GM12878 (cell line): ENCODE measurements around the gene PCDH15. TPM values are rescaled to one million over a fixed set of nuclear protein-coding genes. Genes with fewer than 3 reads are reported as not detected.

Experiments
- ATAC-seq: fragments of 200-7000 bp; cut with Tn5 transposase; 3 replicates; pipeline ENCODE4 v1.9.1; 2020; ENCODE audit warnings: mild to moderate bottlenecking, moderate library complexity
- BruUV-seq: library from RNA; stranded (reverse); fragments of 400-500 nt; replicated peaks from 2 replicates; lab custom pipeline; 2021; lab: Mats Ljungman, UMichigan
- CTCF ChIA-PET: fragments of 300-600 bp; sonication (Branson Sonifier 250); formaldehyde crosslinking; extraction: SDS; loops from one replicate; lab custom pipeline; 2021; ENCODE audit warnings: inconsistent platforms; lab: Yijun Ruan, JAX
- POLR2A ChIA-PET: fragments of 350-600 bp; formaldehyde crosslinking; extraction: SDS; loops from one replicate; lab custom pipeline; 2021; ENCODE audit warnings: inconsistent platforms; lab: Charles Lee
- RAD21 ChIA-PET: fragments of 300-600 bp; sonication (Branson Sonifier 250); formaldehyde crosslinking; loops from one replicate; lab custom pipeline; 2023; ENCODE audit warnings: antibody characterized with exemption; ENCODE audit not compliant: unreplicated experiment; lab: Charles Lee
- SMC1A ChIA-PET: fragments of 300-600 bp; sonication (Branson Sonifier 250); formaldehyde crosslinking; loops from one replicate; lab custom pipeline; 2023; ENCODE audit not compliant: unreplicated experiment, uncharacterized antibody; lab: Charles Lee
- DNase-seq: peaks from one replicate; pipeline ENCODE4 v3.0.0-alpha.2; 2011; ENCODE audit warnings: low read depth, low spot score
- FAIRE-seq: peaks from 3 replicates; lab custom pipeline; 2011; peaks lifted over from hg19 to GRCh38; lab: Jason Lieb, UNC
- H2AFZ ChIP-seq: 2 replicates; pipeline ENCODE4 v1.6.0; 2011; ENCODE audit warnings: low read depth, low read length, control low read depth; ENCODE audit not compliant: control insufficient read depth
- H3K27ac ChIP-seq: 2 replicates; pipeline ENCODE4 v1.5.1; 2011; ENCODE audit warnings: control low read depth; ENCODE audit not compliant: control insufficient read depth, insufficient read depth
- H3K27me3 ChIP-seq, 2 experiments: replicated peaks in 1 of 2; 2 replicates each; pipeline versions ENCODE4 v1.6.0 to v1.6.1; 2011; ENCODE audit warnings: low read length in 1 of 2; ENCODE audit not compliant: control insufficient read depth in 2 of 2, insufficient read depth in 2 of 2
- H3K36me3 ChIP-seq, 2 experiments: 2 replicates each; pipeline ENCODE4 v1.5.1; 2011; ENCODE audit warnings: low read length in 1 of 2; ENCODE audit not compliant: control insufficient read depth in 2 of 2, insufficient read depth in 2 of 2
- H3K4me1 ChIP-seq: 2 replicates; pipeline ENCODE4 v1.6.1; 2011; ENCODE audit warnings: mild to moderate bottlenecking, low read length, moderate library complexity, mixed read lengths; ENCODE audit not compliant: control insufficient read depth, insufficient read depth
- H3K4me2 ChIP-seq: 2 replicates; pipeline ENCODE4 v1.6.0; 2011; ENCODE audit warnings: control low read depth; ENCODE audit not compliant: control insufficient read depth, insufficient read depth
- H3K4me3 ChIP-seq: fragments of 200-600 bp; sonication (generic); 2 replicates; pipeline ENCODE4 v1.5.1; 2016
- H3K79me2 ChIP-seq: 2 replicates; pipeline ENCODE4 v1.6.0; 2011; ENCODE audit warnings: low read length; ENCODE audit not compliant: control insufficient read depth, insufficient read depth
- H3K9ac ChIP-seq: 2 replicates; pipeline ENCODE4 v1.8.0; 2011; ENCODE audit warnings: low read length, control low read depth, mixed read lengths; ENCODE audit not compliant: control insufficient read depth, insufficient read depth
- H3K9me3 ChIP-seq: replicated peaks from 3 replicates; pipeline ENCODE4 v1.5.1; 2011; ENCODE audit warnings: mild to moderate bottlenecking, low read length; ENCODE audit not compliant: control insufficient read depth, insufficient read depth
- H4K20me1 ChIP-seq: 2 replicates; pipeline ENCODE4 v1.6.0; 2011; ENCODE audit not compliant: control insufficient read depth, insufficient read depth
- CBX3 ChIP-seq: fragments of 200-600 bp; sonication (generic); IDR thresholded peaks from 2 replicates; pipeline ENCODE4 v1.6.1; 2016; ENCODE audit warnings: low read depth, borderline replicate concordance
- EED ChIP-seq: sonication (generic); IDR thresholded peaks from 2 replicates; pipeline ENCODE4 v1.6.1; 2016; ENCODE audit warnings: antibody characterized with exemption, low read depth
- GABPA ChIP-seq: IDR thresholded peaks from 2 replicates; pipeline ENCODE4 v1.6.1; 2014; ENCODE audit warnings: antibody characterized with exemption, low read depth, mild to moderate bottlenecking, inconsistent platforms
- IKZF2 ChIP-seq, 2 experiments: fragments of 450-650 bp; IDR thresholded peaks; 2 replicates each; pipeline ENCODE4 v1.6.1; 2017; ENCODE audit warnings: mild to moderate bottlenecking in 2 of 2, moderate library complexity in 2 of 2
- MXI1 ChIP-seq: fragments of 150-350 bp; IDR thresholded peaks from 2 replicates; pipeline ENCODE4 v1.6.1; 2011; ENCODE audit warnings: low read depth, mild to moderate bottlenecking, inconsistent platforms, low read length, improper control_type of control experiment
- MYC ChIP-seq: IDR thresholded peaks from 2 replicates; pipeline ENCODE4 v1.6.1; 2011; ENCODE audit warnings: mild to moderate bottlenecking, low read length, moderate library complexity, inconsistent platforms; ENCODE audit not compliant: insufficient read depth, insufficient replicate concordance, insufficient read length, severe bottlenecking
- SMAD1 ChIP-seq: fragments of 450-650 bp; IDR thresholded peaks from 2 replicates; pipeline ENCODE4 v1.6.1; 2018; ENCODE audit warnings: mild to moderate bottlenecking, low read depth; ENCODE audit not compliant: partially characterized antibody
- SREBF2 ChIP-seq: IDR thresholded peaks from 2 replicates; pipeline ENCODE4 v1.6.1; 2012; ENCODE audit warnings: mild to moderate bottlenecking, low read length
- SUZ12 ChIP-seq: fragments of 200-600 bp; sonication (generic); IDR thresholded peaks from one replicate; pipeline ENCODE4 v1.6.1; 2018; ENCODE audit warnings: antibody characterized with exemption, mild to moderate bottlenecking; ENCODE audit not compliant: unreplicated experiment
- ZZZ3 ChIP-seq: IDR thresholded peaks from 2 replicates; pipeline ENCODE4 v1.6.1; 2011; ENCODE audit warnings: low read depth; ENCODE audit not compliant: control insufficient read depth, insufficient read length
- WGBS: methylation state at CpG from one replicate; pipeline ENCODE4 v1.1.6; 2016; ENCODE audit warnings: low lambda C conversion rate; ENCODE audit not compliant: insufficient replicate concordance, insufficient coverage; ENCODE audit errors: missing lambda C conversion rate; 5-methylcytosine and 5-hydroxymethylcytosine counted together
- in situ Hi-C: fragments of 300-500 bp; cut with MboI; formaldehyde crosslinking; loops from 9 replicates; pipeline ENCODE4 v1.14.3; 2018; ENCODE audit warnings: mixed read lengths
- intact Hi-C: fragments of 100-400 bp; cut with micrococcal nuclease; formaldehyde crosslinking; loops from one replicate; pipeline ENCODE4 v1.14.2; 2022; ENCODE audit not compliant: unreplicated experiment
- polyA plus RNA-seq, 11 experiments: library from polyadenylated mRNA; depleted of rRNA in 4 of 11; unstranded in 6 of 11; stranded (reverse) in 5 of 11; fragments of >200 nt; fragmentation: Nextera tagmentation in 4 of 11; fragmentation: Illumina TruSeq in 1 of 11; extraction: Ambion mirVana in 4 of 11; extraction: Trizol in 1 of 11; gene quantifications; 1 replicate in 1 of 11; 2 replicates in 10 of 11; pipeline versions ENCODE4 v1.2.1 to v1.2.3, GENCODE V29; 2011 to 2016; ENCODE audit warnings: inconsistent platforms in 2 of 11, missing spikeins in 2 of 11, low read depth in 1 of 11
- total RNA-seq, 4 experiments: library from RNA; depleted of rRNA in 3 of 4; stranded (reverse); fragments of >200 nt in 3 of 4; fragmentation: Illumina TruSeq in 1 of 4; extraction: Trizol in 1 of 4; gene quantifications; 2 replicates each; pipeline versions ENCODE4 v1.2.1 to v1.2.3, GENCODE V29; 2013 to 2021

The PCDH15 gene
- total and polyA plus RNA-seq, 10 of the 15 experiments (the other 5 are each of a cell fraction or from before 2014, with no cell fraction given), result 0.03 to 0.52 (median 0.07) TPM; not detected in 6

DNA sequence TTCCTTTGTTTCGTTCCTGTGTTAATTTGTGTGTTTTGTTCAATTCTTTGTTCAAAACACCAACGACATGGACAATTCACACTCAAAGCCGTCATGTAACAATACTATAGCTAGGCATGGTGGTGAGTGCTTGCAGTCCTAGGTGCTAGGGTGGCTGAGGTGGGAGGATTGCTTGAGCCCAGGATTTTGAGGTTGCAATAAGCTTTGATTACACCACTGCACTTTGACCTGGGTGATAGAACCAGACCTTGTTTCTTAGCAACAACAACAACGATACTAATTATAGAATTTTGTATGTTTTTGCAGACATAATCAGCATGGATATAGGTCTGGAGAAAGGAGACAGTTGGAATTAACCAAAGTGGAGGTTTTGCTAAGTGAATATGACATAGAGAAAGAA lies 936.2 kb downstream of the PCDH15 start:
- H2AFZ ChIP-seq, result no peak overlapping the region
- H3K9ac ChIP-seq, result no peak overlapping the region
- WGBS, result 33% methylated on average over 4 of the region's 4 CpGs
- no peak overlapping the region for H3K4me3 ChIP-seq
- in situ Hi-C loops, result no loop called here
- ChIA-PET CTCF (interaction anchor here (1.2 kb wide), 1 partner anchor 11 kb away, joined by 3 read pairs; no protein-coding TSS in a partner anchor), POLR2A (no interaction called here), RAD21 (no interaction called here), SMC1A (interaction anchor here (1.2 kb wide), 1 partner anchor 16 kb away, joined by 6 read pairs; no protein-coding TSS in a partner anchor)
- FAIRE-seq (no peak), DNase-seq (no peak), ATAC-seq (no peak)
- no peak for TF ChIP-seq EED
- TF ChIP-seq GABPA, result no peak
- TF ChIP-seq SREBF2, result no peak
- TF ChIP-seq MXI1, result no peak
- no peak for TF ChIP-seq CBX3
- TF ChIP-seq IKZF2 (IDR thresholded peaks at IDR 0.05), result no peak
- no peak for TF ChIP-seq SUZ12
- TF ChIP-seq MYC, result no peak
- TF ChIP-seq ZZZ3, result no peak
- TF ChIP-seq SMAD1, result no peak
- H3K79me2 ChIP-seq, result no peaks in the 10 kb centered on the region
- no peaks in the 10 kb centered on the region for H3K9me3 ChIP-seq
- H3K27me3 ChIP-seq, result no peaks in the 10 kb centered on the region
- no peak overlapping the region for H3K27ac ChIP-seq
- H4K20me1 ChIP-seq, result no peaks in the 10 kb centered on the region
- BruUV-seq, result no TSS peak
- H3K4me1 ChIP-seq, result no peaks in the 10 kb centered on the region
- intact Hi-C loops, result no loop called here
- H3K4me2 ChIP-seq, result no peak overlapping the region
- H3K36me3 ChIP-seq, result no peaks in the 10 kb centered on the region
